ENCODE measurements around the gene APLN.

APLN gene

GRCh38 chrX:129617420-129617819 lies 37.3 kb downstream of the APLN start (continued):
- TF ChIP-seq ZBTB10 (tag by site-specific recombination; IDR thresholded peaks at IDR 0.05), result no peak
- no peak for TF ChIP-seq ZNF518A (tag by site-specific recombination; conservative IDR thresholded peaks at IDR 0.05; ENCODE audit: low read depth)
- TF ChIP-seq YY1 (tag by site-specific recombination; IDR thresholded peaks at IDR 0.05), result no peak
- TF ChIP-seq ZNF561 (tag by site-specific recombination; IDR thresholded peaks at IDR 0.05; ENCODE audit: borderline replicate concordance), result no peak
- TF ChIP-seq ZNF433 (tag by site-specific recombination; IDR thresholded peaks at IDR 0.05; ENCODE audit: low read depth), result no peak
- TF ChIP-seq PRDM2 (tag by site-specific recombination; IDR thresholded peaks at IDR 0.05; ENCODE audit: borderline replicate concordance), result no peak
- no peak for TF ChIP-seq ZNF747 (tag by site-specific recombination; IDR thresholded peaks at IDR 0.05)
- TF ChIP-seq ZNF654 (tag by site-specific recombination; IDR thresholded peaks at IDR 0.05; ENCODE audit: low read depth), result no peak
- no peak for TF ChIP-seq TSHZ1 (tag by site-specific recombination; IDR thresholded peaks at IDR 0.05; ENCODE audit: borderline replicate concordance)
- no peak for TF ChIP-seq SETDB1 (IDR thresholded peaks at IDR 0.05; ENCODE audit: insufficient read length, low read length)
- no peak for TF ChIP-seq PRDM1 (tag by site-specific recombination; IDR thresholded peaks at IDR 0.05)
